Mesothelial cell of epicardium (in vitro differentiated cells): Measurements from ENCODE around the gene SEC14L6. TPM values are rescaled to one million over a fixed set of nuclear protein-coding genes. Genes with fewer than 3 reads are reported as not detected.
"Not testable (repeated sequence)": the region's sequence is repeated elsewhere in the genome, so short reads cannot be mapped to it uniquely, and the experiment has no call there.

Source experiments
- DNase-seq, 2 experiments: peaks; one replicate each; pipeline ENCODE4 v3.0.0; 2021; ENCODE audit warnings: low spot score in 2 of 2; ENCODE audit not compliant: unreplicated experiment in 2 of 2
- H3K27ac Mint-ChIP-seq: 2 replicates; pipeline ENCODE4 v1.8.0; 2021; ENCODE audit warnings: mixed read lengths
- H3K27me3 Mint-ChIP-seq: 2 replicates; pipeline ENCODE4 v1.8.0; 2021; ENCODE audit warnings: low read depth, mixed read lengths
- H3K36me3 Mint-ChIP-seq: 2 replicates; pipeline ENCODE4 v1.8.0; 2021; ENCODE audit warnings: mixed read lengths
- H3K4me1 Mint-ChIP-seq: 2 replicates; pipeline ENCODE4 v1.8.0; 2021; ENCODE audit warnings: mixed read lengths
- H3K4me3 Mint-ChIP-seq: 2 replicates; pipeline ENCODE4 v1.8.0; 2021; ENCODE audit warnings: mild to moderate bottlenecking, moderate library complexity, mixed read lengths
- H3K9me3 Mint-ChIP-seq: 2 replicates; pipeline ENCODE4 v1.8.0; 2021; ENCODE audit warnings: mixed read lengths
- total RNA-seq: library from RNA; stranded (reverse); gene quantifications from 3 replicates; pipeline ENCODE4 v1.2.1, GENCODE V29; 2021
- TF ChIP-seq, protein P1 (sequence below): fragments of 200-600 bp; sonication (generic); IDR thresholded peaks from one replicate; pipeline ENCODE4 v1.5.0; 2021; ENCODE audit warnings: antibody characterized with exemption; ENCODE audit not compliant: unreplicated experiment

SEC14L6 gene
- total RNA-seq, 1 donor from 2014 or later = 2.1 TPM

DNA sequence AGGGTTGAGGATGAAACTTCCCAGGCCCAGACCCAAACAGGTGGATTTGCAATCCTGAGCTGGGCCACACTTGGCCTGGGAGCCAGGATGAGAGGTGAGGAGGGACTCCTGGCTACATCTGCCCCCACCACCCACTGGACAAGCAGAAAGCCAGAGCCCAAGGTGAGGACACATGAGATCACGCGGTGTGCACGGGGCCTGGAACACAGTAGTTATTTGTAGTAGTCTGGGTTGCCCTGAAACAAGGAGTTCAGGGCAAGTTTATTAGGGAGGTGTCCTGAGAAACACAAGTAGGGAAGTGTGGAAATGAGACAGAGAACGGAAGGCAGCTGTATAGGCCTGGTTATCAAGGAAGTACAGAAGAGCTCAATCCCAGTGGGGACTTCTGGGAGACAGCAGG is 647 bp upstream of the SEC14L6 start:
- H3K27me3 Mint-ChIP-seq = peaks cover 30% of the 10 kb centered on the region
- H3K36me3 Mint-ChIP-seq = no peaks in the 10 kb centered on the region
- TF ChIP-seq, protein P1, sequence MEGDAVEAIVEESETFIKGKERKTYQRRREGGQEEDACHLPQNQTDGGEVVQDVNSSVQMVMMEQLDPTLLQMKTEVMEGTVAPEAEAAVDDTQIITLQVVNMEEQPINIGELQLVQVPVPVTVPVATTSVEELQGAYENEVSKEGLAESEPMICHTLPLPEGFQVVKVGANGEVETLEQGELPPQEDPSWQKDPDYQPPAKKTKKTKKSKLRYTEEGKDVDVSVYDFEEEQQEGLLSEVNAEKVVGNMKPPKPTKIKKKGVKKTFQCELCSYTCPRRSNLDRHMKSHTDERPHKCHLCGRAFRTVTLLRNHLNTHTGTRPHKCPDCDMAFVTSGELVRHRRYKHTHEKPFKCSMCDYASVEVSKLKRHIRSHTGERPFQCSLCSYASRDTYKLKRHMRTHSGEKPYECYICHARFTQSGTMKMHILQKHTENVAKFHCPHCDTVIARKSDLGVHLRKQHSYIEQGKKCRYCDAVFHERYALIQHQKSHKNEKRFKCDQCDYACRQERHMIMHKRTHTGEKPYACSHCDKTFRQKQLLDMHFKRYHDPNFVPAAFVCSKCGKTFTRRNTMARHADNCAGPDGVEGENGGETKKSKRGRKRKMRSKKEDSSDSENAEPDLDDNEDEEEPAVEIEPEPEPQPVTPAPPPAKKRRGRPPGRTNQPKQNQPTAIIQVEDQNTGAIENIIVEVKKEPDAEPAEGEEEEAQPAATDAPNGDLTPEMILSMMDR = no peak
- H3K4me1 Mint-ChIP-seq = peaks cover 4% of the 10 kb centered on the region
- no peak overlapping the region for H3K4me3 Mint-ChIP-seq
- no peak overlapping the region for H3K27ac Mint-ChIP-seq
- no peaks in the 10 kb centered on the region for H3K9me3 Mint-ChIP-seq
- no peak for DNase-seq

DNA sequence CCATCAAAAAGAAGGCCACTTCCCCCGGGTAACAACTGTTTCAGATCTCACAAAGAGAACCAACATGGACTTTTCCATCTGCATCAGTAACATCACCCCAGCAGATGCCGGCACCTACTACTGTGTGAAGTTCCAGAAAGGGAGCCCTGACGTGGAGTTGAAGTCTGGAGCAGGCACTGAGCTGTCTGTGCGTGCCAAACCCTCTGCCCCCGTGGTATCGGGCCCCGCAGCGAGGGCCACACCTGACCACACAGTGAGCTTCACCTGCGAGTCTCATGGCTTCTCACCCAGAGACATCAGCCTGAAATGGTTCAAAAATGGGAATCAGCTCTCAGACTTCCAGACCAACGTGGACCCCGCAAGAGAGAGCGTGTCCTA is 3.7 kb downstream of the SEC14L6 start:
- Mint-ChIP-seq H3K4me1 (peaks cover 6% of the 10 kb centered on the region), H3K27me3 (peaks cover 31% of the 10 kb centered on the region), H3K36me3 (no peaks in the 10 kb centered on the region), H3K27ac (no peak overlapping the region), H3K9me3 (no peaks in the 10 kb centered on the region), H3K4me3 (peak overlapping the region; percentile 61)
- DNase-seq = no peak
- TF ChIP-seq, protein P1 = no peak

GRCh38 chr22:30541961-30542810 is 4.4 kb downstream of the SEC14L6 start:
- H3K27ac Mint-ChIP-seq = no peak overlapping the region
- DNase-seq = peak in 1 of 2 experiments; percentile 41

GRCh38 chr22:30541511-30541910 is 5.0 kb downstream of the SEC14L6 start:
- H3K27me3 Mint-ChIP-seq = peaks cover 31% of the 10 kb centered on the region
- not testable (repeated sequence) for H3K9me3 Mint-ChIP-seq, H3K27ac Mint-ChIP-seq, H3K36me3 Mint-ChIP-seq, DNase-seq, H3K4me1 Mint-ChIP-seq
- H3K4me3 Mint-ChIP-seq = peak overlapping the region; percentile 61

More at GRCh38 chr22:30541961-30542810, 4.4 kb downstream of the SEC14L6 start:
- Mint-ChIP-seq H3K4me1 (peaks cover 6% of the 10 kb centered on the region), H3K36me3 (no peaks in the 10 kb centered on the region), H3K27me3 (peaks cover 31% of the 10 kb centered on the region), H3K4me3 (peak overlapping the region; percentile 61), H3K9me3 (no peaks in the 10 kb centered on the region)
- TF ChIP-seq, protein P1 = no peak

DNA sequence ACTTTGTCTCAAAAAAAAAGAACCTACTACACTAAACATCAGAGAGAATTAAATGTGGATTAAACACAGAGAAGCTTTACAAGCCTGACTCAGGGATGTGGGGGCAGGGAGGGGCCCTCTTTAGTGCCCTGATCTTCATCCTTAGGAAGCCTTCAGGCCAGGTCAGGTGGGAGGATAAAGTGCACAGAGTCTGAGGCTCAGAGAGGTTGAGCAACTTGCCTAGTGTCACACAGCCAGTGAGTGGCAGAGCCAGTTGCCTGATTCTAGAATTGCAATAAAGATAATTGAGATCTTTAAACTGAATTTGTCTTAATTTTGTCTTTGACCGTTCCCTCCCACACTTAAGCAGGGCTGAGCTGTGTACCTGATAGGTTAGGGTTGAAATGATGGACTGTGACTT is 7.2 kb downstream of the SEC14L6 start:
- no peak overlapping the region for H3K4me3 Mint-ChIP-seq
- H3K27me3 Mint-ChIP-seq = peaks cover 24% of the 10 kb centered on the region
- no peaks in the 10 kb centered on the region for H3K36me3 Mint-ChIP-seq
- H3K27ac Mint-ChIP-seq = no peak overlapping the region
- no peak for DNase-seq
- H3K4me1 Mint-ChIP-seq = peaks cover 6% of the 10 kb centered on the region
- H3K9me3 Mint-ChIP-seq = no peaks in the 10 kb centered on the region
- TF ChIP-seq, protein P1 = no peak

DNA sequence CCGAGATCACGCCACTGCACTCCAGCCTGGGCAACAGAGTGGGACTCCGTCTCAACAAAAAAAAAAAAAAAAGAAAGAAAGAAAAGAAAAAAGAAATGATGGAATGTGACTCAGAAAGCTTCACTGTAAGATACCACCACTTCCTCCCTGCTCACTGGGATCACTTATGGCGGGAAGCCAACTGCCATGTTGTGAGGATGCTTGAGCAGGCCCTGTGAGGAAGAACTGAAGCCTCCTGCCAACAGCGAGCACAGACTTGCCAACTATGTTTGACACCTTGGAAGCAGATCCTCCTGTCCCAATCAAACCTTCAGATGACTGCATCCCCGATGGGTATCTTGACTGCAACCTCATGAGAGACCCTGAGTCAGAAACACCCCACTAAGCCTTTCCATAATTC is 8.3 kb downstream of the SEC14L6 start:
- Mint-ChIP-seq H3K4me1 (peaks cover 6% of the 10 kb centered on the region), H3K4me3 (no peak overlapping the region), H3K27ac (no peak overlapping the region), H3K27me3 (peaks cover 14% of the 10 kb centered on the region), H3K9me3 (no peaks in the 10 kb centered on the region), H3K36me3 (no peaks in the 10 kb centered on the region)
- TF ChIP-seq, protein P1 = no peak
- DNase-seq = no peak
